ENCODE measurements around the gene ZNF534. TPM values are rescaled to one million over a fixed set of nuclear protein-coding genes. Genes with fewer than 3 reads are reported as not detected.
A peak's percentile ranks its signal among the peaks of the same experiment; 100 is the strongest.

The ZNF534 gene
- total and polyA plus RNA-seq, 9 of the 15 experiments (the other 6 are each of a cell fraction or from before 2014, with no cell fraction given), result 0.08 to 0.33 (median 0.22) TPM; not detected in 1

DNA sequence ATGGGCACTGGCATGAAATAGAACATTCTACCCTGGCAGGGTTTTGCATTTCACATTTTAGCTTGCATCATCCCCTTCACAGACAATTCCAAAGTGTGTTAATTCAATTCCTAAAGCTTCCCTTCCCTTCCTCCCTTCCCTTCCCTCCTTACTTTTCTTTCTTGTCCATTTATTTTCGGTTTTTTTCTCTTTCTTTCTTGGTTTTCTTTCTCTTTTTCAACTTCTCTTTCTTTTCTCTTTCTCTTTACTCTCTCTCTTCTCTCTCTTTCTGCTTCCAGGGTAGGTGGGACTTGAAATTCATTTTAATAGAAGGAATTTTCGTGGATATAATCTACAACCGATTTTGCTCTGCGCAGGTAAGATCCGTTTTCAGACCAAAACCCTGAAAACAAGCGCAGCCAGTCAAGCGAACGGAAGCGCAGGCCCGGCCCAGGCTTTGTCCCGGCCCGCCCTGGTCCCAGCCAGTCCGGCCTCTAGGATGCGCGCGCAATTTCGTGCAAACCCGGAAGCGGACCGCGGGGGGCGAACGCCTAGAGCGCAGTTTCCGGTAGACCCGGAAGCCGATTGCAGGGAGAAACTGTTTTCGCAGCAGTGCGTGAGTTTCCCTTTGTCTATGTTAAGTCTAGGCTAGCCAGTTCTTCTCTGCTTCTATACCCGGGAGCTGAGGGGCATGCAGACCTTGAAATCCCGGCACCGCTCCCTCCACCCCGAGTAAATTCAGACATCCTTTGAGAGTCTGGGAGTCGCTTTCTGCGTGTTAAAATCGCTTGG lies 31.5 kb upstream of the ZNF534 start, which contains the start of gene ZNF528 (continued):
- TF ChIP-seq, protein P1, sequence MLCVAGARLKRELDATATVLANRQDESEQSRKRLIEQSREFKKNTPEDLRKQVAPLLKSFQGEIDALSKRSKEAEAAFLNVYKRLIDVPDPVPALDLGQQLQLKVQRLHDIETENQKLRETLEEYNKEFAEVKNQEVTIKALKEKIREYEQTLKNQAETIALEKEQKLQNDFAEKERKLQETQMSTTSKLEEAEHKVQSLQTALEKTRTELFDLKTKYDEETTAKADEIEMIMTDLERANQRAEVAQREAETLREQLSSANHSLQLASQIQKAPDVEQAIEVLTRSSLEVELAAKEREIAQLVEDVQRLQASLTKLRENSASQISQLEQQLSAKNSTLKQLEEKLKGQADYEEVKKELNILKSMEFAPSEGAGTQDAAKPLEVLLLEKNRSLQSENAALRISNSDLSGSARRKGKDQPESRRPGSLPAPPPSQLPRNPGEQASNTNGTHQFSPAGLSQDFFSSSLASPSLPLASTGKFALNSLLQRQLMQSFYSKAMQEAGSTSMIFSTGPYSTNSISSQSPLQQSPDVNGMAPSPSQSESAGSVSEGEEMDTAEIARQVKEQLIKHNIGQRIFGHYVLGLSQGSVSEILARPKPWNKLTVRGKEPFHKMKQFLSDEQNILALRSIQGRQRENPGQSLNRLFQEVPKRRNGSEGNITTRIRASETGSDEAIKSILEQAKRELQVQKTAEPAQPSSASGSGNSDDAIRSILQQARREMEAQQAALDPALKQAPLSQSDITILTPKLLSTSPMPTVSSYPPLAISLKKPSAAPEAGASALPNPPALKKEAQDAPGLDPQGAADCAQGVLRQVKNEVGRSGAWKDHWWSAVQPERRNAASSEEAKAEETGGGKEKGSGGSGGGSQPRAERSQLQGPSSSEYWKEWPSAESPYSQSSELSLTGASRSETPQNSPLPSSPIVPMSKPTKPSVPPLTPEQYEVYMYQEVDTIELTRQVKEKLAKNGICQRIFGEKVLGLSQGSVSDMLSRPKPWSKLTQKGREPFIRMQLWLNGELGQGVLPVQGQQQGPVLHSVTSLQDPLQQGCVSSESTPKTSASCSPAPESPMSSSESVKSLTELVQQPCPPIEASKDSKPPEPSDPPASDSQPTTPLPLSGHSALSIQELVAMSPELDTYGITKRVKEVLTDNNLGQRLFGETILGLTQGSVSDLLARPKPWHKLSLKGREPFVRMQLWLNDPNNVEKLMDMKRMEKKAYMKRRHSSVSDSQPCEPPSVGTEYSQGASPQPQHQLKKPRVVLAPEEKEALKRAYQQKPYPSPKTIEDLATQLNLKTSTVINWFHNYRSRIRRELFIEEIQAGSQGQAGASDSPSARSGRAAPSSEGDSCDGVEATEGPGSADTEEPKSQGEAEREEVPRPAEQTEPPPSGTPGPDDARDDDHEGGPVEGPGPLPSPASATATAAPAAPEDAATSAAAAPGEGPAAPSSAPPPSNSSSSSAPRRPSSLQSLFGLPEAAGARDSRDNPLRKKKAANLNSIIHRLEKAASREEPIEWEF (CRISPR knock-in tag; IDR thresholded peaks at IDR 0.05), result no peak
- TF ChIP-seq HOXB6 (CRISPR knock-in tag; IDR thresholded peaks at IDR 0.05; ENCODE audit: borderline replicate concordance), result no peak
- no peak for TF ChIP-seq SREBF1 (IDR thresholded peaks at IDR 0.05; ENCODE audit: borderline replicate concordance, low read depth, low read length)
- TF ChIP-seq ZFX (CRISPR knock-in tag; IDR thresholded peaks at IDR 0.05), result peak; percentile 30; the same call in 1 of the 2 replicates
- no peak for TF ChIP-seq RAD21 (CRISPR knock-in tag; conservative IDR thresholded peaks at IDR 0.05 in 1 of 2, IDR thresholded peaks at IDR 0.05 in 1 of 2)
- TF ChIP-seq ZNF75A (CRISPR knock-in tag; IDR thresholded peaks at IDR 0.05), result no peak
- TF ChIP-seq PTBP1 (IDR thresholded peaks at IDR 0.05; ENCODE audit: low read depth, low read length), result no peak
- TF ChIP-seq ZNF780A (CRISPR knock-in tag; IDR thresholded peaks at IDR 0.05), result no peak
- TF ChIP-seq SRSF1 (IDR thresholded peaks at IDR 0.05; ENCODE audit: low read depth, low read length), result peak; percentile 83; the same call in 1 of the 2 replicates
- no peak for TF ChIP-seq RBM14 (IDR thresholded peaks at IDR 0.05; ENCODE audit: borderline replicate concordance, insufficient read depth, low read depth, low read length)
- TF ChIP-seq, protein P2, sequence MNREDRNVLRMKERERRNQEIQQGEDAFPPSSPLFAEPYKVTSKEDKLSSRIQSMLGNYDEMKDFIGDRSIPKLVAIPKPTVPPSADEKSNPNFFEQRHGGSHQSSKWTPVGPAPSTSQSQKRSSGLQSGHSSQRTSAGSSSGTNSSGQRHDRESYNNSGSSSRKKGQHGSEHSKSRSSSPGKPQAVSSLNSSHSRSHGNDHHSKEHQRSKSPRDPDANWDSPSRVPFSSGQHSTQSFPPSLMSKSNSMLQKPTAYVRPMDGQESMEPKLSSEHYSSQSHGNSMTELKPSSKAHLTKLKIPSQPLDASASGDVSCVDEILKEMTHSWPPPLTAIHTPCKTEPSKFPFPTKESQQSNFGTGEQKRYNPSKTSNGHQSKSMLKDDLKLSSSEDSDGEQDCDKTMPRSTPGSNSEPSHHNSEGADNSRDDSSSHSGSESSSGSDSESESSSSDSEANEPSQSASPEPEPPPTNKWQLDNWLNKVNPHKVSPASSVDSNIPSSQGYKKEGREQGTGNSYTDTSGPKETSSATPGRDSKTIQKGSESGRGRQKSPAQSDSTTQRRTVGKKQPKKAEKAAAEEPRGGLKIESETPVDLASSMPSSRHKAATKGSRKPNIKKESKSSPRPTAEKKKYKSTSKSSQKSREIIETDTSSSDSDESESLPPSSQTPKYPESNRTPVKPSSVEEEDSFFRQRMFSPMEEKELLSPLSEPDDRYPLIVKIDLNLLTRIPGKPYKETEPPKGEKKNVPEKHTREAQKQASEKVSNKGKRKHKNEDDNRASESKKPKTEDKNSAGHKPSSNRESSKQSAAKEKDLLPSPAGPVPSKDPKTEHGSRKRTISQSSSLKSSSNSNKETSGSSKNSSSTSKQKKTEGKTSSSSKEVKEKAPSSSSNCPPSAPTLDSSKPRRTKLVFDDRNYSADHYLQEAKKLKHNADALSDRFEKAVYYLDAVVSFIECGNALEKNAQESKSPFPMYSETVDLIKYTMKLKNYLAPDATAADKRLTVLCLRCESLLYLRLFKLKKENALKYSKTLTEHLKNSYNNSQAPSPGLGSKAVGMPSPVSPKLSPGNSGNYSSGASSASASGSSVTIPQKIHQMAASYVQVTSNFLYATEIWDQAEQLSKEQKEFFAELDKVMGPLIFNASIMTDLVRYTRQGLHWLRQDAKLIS (CRISPR knock-in tag; IDR thresholded peaks at IDR 0.05), result no peak
- TF ChIP-seq ETV1 (tag; conservative IDR thresholded peaks at IDR 0.05; ENCODE audit: low read depth), result peak; percentile 64
- no peak for TF ChIP-seq BRD4 (IDR thresholded peaks at IDR 0.05)
- TF ChIP-seq ZNF217 (CRISPR knock-in tag; IDR thresholded peaks at IDR 0.05), result no peak
- TF ChIP-seq, protein P3, sequence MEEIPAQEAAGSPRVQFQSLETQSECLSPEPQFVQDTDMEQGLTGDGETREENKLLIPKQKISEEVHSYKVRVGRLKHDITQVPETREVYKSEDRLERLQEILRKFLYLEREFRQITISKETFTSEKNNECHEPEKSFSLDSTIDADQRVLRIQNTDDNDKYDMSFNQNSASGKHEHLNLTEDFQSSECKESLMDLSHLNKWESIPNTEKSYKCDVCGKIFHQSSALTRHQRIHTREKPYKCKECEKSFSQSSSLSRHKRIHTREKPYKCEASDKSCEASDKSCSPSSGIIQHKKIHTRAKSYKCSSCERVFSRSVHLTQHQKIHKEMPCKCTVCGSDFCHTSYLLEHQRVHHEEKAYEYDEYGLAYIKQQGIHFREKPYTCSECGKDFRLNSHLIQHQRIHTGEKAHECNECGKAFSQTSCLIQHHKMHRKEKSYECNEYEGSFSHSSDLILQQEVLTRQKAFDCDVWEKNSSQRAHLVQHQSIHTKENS (CRISPR knock-in tag; IDR thresholded peaks at IDR 0.05), result no peak
- TF ChIP-seq, protein P4, sequence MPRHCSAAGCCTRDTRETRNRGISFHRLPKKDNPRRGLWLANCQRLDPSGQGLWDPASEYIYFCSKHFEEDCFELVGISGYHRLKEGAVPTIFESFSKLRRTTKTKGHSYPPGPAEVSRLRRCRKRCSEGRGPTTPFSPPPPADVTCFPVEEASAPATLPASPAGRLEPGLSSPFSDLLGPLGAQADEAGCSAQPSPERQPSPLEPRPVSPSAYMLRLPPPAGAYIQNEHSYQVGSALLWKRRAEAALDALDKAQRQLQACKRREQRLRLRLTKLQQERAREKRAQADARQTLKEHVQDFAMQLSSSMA (CRISPR knock-in tag; IDR thresholded peaks at IDR 0.05), result no peak
